Measurements from ENCODE around the gene SCN5A. TPM values are rescaled to one million over a fixed set of nuclear protein-coding genes. Genes with fewer than 3 reads are reported as not detected.

Gene SCN5A
- total and polyA plus RNA-seq, 2 donors (not counting 1 experiment from before 2014, with no cell fraction given), result 0.20 to 0.37 TPM

GRCh38 chr3:38578551-38578950 is 70.9 kb downstream of the SCN5A start:
- Histone ChIP-seq H3K27me3 (replicated peaks in 1 of 4; ENCODE audit: control extremely low read depth in 1 of 4, control insufficient read depth in 3 of 4, insufficient read depth in 4 of 4, low read length in 3 of 4) (no peaks in the 10 kb centered on the region), H3K4me3 (ENCODE audit: control extremely low read depth in 1 of 5, extremely low read depth in 1 of 5, insufficient read depth in 1 of 5, low read depth in 2 of 5, low read length in 4 of 5) (no peak overlapping the region), H3K9me3 (ENCODE audit: control extremely low read depth in 1 of 3, control insufficient read depth in 2 of 3, insufficient read depth in 1 of 3, low read length in 2 of 3) (peaks cover 0 to 8% (median 0%) of the 10 kb centered on the region in 3 donors), H3K36me3 (replicated peaks in 1 of 2; ENCODE audit: control extremely low read depth in 1 of 2, control insufficient read depth in 1 of 2, extremely low read depth in 1 of 2, insufficient read depth in 2 of 2, low read length in 1 of 2) (no peaks in the 10 kb centered on the region), H4K20me1 (ENCODE audit: control insufficient read depth, insufficient read depth, low read length, poor library complexity, severe bottlenecking) (no peaks in the 10 kb centered on the region), H3K9ac (ENCODE audit: low read length) (no peak overlapping the region), H3K4me2 (replicated peaks; ENCODE audit: low read depth, low read length, poor library complexity, severe bottlenecking) (no peak overlapping the region), H3K4me1 (ENCODE audit: control insufficient read depth in 2 of 2, insufficient read depth in 2 of 2, low read length in 2 of 2) (no peaks in the 10 kb centered on the region), H3K79me2 (ENCODE audit: control insufficient read depth, insufficient read depth, low read length) (no peaks in the 10 kb centered on the region), H2AFZ (ENCODE audit: insufficient read depth, low read depth, low read length, poor library complexity, severe bottlenecking) (no peak overlapping the region), H3K27ac (ENCODE audit: low read length in 2 of 2) (no peak overlapping the region)
- no peak overlapping the region for H3K27ac Mint-ChIP-seq
- WGBS (ENCODE audit: insufficient coverage), result 92% methylated on average over 8 of the region's 9 CpGs
- intact Hi-C loops (cut with micrococcal nuclease), result no loop called here
- H3K4me1 Mint-ChIP-seq, result no peaks in the 10 kb centered on the region
- H3K27me3 Mint-ChIP-seq, result peaks cover 3% of the 10 kb centered on the region
- POLR2A ChIA-PET, result no interaction called here
- H3K4me3 Mint-ChIP-seq, result no peak overlapping the region
- no peaks in the 10 kb centered on the region for H3K9me3 Mint-ChIP-seq (ENCODE audit: insufficient read depth)
- no peak for ATAC-seq (ENCODE audit: low read depth)
- CTCF ChIA-PET, result no interaction called here
- TF ChIP-seq, protein P1, sequence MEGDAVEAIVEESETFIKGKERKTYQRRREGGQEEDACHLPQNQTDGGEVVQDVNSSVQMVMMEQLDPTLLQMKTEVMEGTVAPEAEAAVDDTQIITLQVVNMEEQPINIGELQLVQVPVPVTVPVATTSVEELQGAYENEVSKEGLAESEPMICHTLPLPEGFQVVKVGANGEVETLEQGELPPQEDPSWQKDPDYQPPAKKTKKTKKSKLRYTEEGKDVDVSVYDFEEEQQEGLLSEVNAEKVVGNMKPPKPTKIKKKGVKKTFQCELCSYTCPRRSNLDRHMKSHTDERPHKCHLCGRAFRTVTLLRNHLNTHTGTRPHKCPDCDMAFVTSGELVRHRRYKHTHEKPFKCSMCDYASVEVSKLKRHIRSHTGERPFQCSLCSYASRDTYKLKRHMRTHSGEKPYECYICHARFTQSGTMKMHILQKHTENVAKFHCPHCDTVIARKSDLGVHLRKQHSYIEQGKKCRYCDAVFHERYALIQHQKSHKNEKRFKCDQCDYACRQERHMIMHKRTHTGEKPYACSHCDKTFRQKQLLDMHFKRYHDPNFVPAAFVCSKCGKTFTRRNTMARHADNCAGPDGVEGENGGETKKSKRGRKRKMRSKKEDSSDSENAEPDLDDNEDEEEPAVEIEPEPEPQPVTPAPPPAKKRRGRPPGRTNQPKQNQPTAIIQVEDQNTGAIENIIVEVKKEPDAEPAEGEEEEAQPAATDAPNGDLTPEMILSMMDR (IDR thresholded peaks at IDR 0.05), result no peak
- no peak for TF ChIP-seq EZH2 (IDR thresholded peaks at IDR 0.05; ENCODE audit: borderline replicate concordance, insufficient read depth, low read depth, low read length, poor library complexity, severe bottlenecking)
- no peak for DNase-seq

DNA sequence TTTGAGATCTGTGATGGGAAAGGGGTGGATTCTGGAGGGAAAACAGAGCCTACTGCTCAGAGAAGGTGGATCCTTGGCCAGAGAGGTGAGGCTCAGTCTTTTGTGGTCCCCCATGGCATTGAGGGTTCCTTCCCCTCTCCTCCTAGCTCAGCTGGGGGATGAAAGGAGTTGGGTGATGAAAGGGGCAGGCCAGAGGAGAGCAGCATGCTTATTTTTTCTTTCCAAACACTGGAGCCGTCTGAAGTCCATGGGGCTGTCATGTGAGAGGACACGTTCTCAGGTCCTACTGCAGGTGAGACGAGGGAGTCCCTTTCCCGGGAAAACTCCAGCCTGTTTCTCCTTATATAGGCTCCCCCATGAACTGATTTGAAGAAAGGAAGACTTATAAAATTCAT is 71.4 kb downstream of the SCN5A start:
- TF ChIP-seq EZH2 (IDR thresholded peaks at IDR 0.05; ENCODE audit: borderline replicate concordance, insufficient read depth, low read depth, low read length, poor library complexity, severe bottlenecking), result no peak
- TF ChIP-seq, protein P1 (IDR thresholded peaks at IDR 0.05), result no peak
- ATAC-seq (ENCODE audit: low read depth) (no peak), DNase-seq (no peak)
- Histone ChIP-seq H3K79me2 (ENCODE audit: control insufficient read depth, insufficient read depth, low read length) (no peaks in the 10 kb centered on the region), H2AFZ (ENCODE audit: insufficient read depth, low read depth, low read length, poor library complexity, severe bottlenecking) (no peak overlapping the region), H3K4me3 (ENCODE audit: control extremely low read depth in 1 of 5, extremely low read depth in 1 of 5, insufficient read depth in 1 of 5, low read depth in 2 of 5, low read length in 4 of 5) (no peak overlapping the region), H3K36me3 (replicated peaks in 1 of 2; ENCODE audit: control extremely low read depth in 1 of 2, control insufficient read depth in 1 of 2, extremely low read depth in 1 of 2, insufficient read depth in 2 of 2, low read length in 1 of 2) (no peaks in the 10 kb centered on the region), H4K20me1 (ENCODE audit: control insufficient read depth, insufficient read depth, low read length, poor library complexity, severe bottlenecking) (no peaks in the 10 kb centered on the region), H3K4me2 (replicated peaks; ENCODE audit: low read depth, low read length, poor library complexity, severe bottlenecking) (no peak overlapping the region), H3K9me3 (ENCODE audit: control extremely low read depth in 1 of 3, control insufficient read depth in 2 of 3, insufficient read depth in 1 of 3, low read length in 2 of 3) (peaks cover 0 to 7% (median 0%) of the 10 kb centered on the region in 3 donors), H3K9ac (ENCODE audit: low read length) (no peak overlapping the region), H3K4me1 (ENCODE audit: control insufficient read depth in 2 of 2, insufficient read depth in 2 of 2, low read length in 2 of 2) (no peaks in the 10 kb centered on the region), H3K27ac (ENCODE audit: low read length in 2 of 2) (no peak overlapping the region), H3K27me3 (replicated peaks in 1 of 4; ENCODE audit: control extremely low read depth in 1 of 4, control insufficient read depth in 3 of 4, insufficient read depth in 4 of 4, low read length in 3 of 4) (no peaks in the 10 kb centered on the region)
- Mint-ChIP-seq H3K4me3 (no peak overlapping the region), H3K27me3 (peaks cover 3% of the 10 kb centered on the region), H3K9me3 (ENCODE audit: insufficient read depth) (no peaks in the 10 kb centered on the region), H3K4me1 (no peaks in the 10 kb centered on the region), H3K27ac (no peak overlapping the region)
- ChIA-PET CTCF (no interaction called here), POLR2A (no interaction called here)
- intact Hi-C loops (cut with micrococcal nuclease), result no loop called here
- WGBS (ENCODE audit: insufficient coverage), result 92% methylated on average over 2 of the region's 4 CpGs
